ENCODE measurements around the gene SLC12A7.
"Not testable (repeated sequence)": the region's sequence is repeated elsewhere in the genome, so short reads cannot be mapped to it uniquely, and the experiment has no call there.

Gene SLC12A7

DNA sequence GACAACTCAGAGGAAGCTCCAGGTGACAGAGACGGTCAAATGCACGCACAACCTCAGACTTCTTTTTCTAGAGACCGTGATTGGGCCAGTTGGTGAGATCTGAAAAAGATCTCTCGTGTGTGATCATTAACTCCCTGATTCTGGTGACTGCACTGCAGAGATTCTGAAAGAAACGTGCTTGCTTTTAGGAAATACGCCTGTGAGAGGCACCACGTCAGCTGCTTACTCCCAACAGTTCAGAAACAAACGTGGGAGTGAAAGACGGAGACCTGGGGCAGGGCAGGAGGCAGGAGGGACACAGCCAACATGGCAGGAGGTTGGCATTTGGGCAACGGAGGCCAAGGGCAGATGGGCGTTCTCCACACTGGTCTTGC, 15.9 kb downstream of the SLC12A7 start:
- DNase-seq (ENCODE audit: low spot score) = no peak

DNA sequence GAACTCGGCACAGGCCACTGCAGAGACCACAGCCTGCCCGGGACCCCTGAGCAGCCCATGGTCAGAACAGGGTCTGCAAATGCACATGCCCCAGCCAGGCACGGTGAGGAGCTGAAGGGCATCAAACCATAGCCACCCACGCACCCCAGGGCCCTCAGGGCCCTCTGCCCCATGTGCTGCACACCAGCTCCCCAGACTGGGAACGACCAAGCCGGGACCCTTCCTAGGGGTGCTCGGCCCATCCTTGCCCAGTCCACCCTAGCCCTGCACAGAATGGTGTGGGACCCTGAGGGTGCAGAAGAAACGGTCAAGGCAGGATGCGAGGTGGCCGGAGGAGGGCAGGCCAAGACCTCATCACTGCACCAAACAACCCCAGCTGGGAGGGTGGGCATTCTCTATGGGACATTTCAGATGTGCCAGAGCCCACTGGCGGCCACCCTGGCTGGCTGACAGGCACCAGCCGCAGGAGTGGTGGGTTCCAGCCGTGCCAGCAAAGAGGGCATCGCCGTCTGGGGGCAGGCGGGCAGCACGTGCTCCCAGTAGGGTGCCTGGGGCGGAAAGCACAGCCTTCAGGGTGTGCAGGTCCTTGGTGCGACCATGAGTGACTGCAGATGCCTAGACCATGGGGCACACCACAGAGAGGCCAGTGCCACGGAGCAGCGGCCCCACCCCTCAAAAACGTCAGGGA, 16.4 kb downstream of the SLC12A7 start:
- no peak for DNase-seq (ENCODE audit: low spot score)

DNA sequence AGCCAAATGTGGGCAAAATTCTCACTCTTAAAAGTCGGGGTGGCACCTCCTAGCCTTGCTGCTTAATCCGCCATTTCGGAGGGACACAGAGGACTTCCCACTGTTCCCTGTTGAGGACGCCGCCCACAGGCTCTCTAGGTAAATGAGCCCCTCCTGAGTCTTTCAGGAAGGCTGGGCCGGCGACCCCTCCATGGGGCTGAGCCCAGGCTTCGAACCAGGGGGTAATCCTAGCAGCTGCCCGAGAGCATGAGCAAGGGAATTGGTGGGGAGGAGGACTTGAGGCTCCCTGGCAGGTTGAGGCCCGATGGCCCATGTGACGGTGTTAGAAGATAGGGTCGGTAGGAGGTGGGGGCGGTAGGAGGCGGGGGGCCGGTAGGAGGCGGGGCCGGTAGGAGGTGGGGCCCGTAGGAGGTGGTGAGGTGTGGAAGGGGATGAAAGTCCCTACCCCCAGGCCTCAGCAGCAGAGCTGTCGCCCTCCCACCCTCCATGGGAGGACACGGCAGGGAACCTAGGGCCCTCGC, 17.1 kb downstream of the SLC12A7 start:
- no peak for DNase-seq (ENCODE audit: low spot score)

DNA sequence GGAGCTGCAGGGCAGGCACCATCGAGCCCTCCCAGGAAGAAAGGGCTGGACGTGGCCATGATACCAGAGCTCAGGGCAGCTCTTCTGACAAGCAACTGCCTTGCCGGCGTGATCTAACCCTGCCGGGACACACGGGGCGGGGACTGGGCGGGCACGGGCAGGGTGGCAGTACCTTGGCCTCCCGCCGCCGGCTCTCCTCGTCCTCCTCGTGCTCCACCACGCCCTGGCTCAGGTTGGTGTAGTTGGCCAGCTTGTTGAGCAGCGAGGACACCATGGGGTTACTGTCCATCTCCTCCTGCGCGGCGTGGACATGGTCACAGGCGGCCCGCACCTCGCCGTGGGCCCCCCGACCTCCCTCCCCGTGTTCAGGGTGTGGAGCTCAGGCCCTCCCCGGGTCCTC, 18.5 kb downstream of the SLC12A7 start:
- DNase-seq (ENCODE audit: low spot score) = no peak

DNA sequence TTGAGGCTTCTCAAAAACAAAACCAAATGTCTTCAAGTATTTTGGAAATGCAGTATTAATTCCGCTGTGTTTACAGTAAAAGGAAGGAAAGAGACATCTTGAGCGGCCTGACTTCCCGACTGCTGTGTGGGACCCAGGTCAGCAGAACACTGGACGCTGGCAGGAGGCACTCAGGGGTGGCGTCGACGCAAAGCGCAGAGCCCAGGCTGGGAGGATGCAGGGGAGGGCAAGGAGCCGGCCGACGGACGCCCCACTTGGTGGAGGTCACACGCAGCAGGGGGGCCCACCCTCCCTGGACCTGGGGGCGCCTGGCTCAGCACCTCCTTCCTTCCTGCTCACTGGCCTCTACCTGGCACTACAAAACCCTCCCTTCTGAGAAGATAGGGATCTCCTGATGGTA, 19.7 kb downstream of the SLC12A7 start:
- no peak for DNase-seq (ENCODE audit: low spot score)

DNA sequence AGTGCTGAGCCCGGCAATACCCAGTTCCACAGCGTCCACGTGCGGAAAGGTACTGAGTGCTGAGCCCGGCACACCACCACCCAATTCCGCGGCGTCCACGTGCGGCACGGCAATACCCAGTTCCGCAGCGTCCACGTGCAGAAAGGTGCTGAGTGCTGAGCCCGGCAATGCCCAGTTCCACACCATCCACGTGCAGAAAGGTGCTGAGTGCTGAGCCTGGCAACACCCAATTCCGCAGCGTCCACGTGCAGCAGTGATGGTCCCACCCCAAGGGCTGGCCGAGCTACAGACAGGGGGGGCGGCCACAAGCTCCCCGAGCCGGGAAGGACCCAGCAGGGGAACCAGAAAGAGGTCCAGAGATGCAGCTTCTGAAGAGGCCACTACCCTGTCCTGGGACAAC, 20.2 kb downstream of the SLC12A7 start:
- no peak for DNase-seq (ENCODE audit: low spot score)

DNA sequence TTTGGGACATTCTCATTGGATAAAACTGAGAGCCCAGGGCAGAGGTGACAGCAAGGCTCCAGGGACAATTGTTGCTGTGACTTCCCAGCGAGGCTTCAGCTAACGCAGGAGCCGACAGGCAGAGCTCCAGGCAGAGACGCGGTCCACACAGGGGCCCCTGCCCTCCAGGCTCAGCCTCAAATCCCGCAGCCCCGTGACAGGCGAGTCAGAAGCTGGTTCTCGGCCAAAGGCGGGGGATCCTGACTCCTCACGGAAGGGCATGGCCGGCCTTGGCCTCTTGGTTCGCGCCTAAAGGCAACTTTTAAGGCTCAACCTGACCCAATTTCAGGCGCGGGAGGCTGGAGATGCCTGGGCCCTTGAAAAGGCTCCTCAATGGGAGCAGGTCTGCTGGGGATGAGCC, 21.3 kb downstream of the SLC12A7 start:
- no peak for DNase-seq (ENCODE audit: low spot score)

DNA sequence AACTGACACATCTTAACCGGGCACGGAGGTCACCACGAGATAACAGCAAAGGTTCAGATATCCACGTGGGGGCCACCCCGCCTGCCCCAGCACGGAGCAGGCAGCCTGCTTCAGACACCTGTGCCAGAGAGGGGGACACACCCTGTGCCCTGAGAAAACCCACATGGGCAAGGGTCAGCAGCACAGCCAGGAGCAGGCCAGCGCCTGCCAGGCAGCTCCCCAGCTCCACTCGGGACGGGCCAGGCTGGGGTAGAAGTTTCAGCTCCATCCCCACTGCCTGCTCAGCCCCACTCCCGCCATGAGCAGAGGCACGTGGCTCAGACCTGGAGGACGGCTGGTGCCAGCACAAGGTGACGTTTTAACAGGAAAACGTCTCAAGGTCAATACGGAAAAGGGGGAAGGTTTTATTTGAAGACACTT, 22.2 kb downstream of the SLC12A7 start:
- no peak for DNase-seq (ENCODE audit: low spot score)

DNA sequence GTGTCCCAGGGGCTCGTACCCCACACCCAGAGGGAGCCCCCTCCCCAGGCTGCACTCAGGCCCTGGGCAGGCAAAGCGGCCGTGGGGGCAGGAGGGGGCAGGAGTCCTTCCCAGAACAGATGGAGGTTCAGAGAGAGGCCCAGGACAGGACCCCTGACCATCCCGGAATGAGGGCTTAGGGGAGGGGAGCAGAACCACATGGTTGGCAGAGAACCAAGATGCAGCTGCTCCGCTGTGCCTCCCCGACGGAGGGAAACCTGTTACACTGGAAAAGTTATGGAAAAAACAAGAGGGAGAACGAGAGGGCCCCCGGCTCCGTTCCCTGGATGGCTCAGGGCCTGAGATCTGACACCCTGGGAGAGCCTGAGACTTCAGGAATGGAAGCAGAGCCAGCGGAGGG, 22.7 kb downstream of the SLC12A7 start:
- no peak for DNase-seq (ENCODE audit: low spot score)

DNA sequence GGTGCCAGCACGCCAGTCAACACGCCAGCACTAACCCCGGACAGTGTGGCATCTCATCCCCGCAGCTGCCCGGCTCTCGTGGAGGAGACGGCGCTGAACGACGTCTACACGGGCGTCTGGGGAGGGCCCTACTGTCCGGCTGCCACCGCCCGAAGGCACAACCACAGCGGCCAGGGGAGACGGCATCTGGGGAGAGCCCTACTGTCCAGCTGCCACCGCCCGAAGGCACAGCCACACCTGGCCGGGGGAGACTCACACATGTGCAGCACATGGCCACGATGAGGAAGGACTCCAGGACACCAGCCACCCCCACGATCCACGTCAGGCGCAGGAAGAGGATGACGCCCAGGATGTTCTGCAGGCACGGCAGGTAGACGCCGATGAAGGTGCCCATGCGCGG, 23.1 kb downstream of the SLC12A7 start:
- no peak for DNase-seq (ENCODE audit: low spot score)

DNA sequence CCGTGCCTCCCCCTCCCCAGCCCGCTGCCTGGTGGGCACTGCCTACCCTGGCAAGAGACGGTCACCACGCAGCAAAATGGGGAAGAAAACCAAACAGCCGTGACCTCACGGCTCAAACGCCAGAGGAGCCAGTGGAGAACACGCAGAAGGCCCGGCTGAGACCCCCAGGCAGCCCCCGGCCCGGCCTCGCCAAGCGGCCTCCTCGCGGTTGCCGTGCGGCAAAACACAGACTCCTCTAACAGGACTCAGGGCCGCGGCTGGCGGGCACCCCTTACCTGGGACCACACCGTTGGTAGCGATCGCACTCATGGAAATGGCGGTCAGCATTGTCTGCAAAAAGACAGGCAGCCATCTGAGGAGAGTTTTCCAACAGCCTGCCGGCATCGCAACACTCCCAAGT, 23.8 kb downstream of the SLC12A7 start:
- DNase-seq (ENCODE audit: low spot score) = no peak

DNA sequence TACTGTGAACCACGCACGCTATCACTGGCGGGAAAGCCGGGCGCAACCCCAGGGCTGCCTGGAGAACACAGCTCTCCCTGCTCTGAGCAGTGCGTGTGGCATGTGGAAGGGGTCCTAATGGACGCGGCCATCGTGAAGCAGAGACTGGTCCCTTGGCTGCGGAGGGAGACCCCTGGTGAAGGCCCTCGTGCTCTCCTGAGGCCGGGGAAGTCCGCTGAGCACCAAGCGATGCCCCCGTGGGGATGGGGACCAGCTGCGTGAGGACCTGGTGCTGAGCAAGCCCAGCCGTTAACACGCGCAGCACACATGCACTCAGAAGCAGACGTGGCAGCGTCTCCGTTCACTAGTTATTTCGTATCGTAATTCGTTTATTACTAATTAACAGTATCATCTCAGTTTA, 24.4 kb downstream of the SLC12A7 start:
- no peak for DNase-seq (ENCODE audit: low spot score)

DNA sequence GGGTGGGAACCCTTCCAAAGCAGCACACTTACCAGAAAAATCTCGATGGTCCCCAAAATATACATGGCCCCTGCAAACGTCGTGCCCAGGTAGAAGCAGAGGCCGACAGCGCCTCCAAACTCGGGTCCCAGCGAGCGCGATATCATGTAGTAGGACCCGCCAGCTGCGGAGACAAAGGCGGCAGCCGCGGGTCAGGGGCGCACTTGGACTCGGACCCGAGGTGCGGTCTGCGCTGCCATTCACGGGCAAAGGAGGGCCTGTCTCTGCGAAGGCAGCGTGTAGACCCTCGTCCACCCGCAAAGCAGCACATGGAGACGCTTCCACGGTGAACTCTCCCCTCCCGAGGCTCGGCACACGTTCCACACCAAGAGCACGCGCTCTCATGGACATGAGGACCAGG, 25.0 kb downstream of the SLC12A7 start:
- no peak for DNase-seq (ENCODE audit: low spot score)

DNA sequence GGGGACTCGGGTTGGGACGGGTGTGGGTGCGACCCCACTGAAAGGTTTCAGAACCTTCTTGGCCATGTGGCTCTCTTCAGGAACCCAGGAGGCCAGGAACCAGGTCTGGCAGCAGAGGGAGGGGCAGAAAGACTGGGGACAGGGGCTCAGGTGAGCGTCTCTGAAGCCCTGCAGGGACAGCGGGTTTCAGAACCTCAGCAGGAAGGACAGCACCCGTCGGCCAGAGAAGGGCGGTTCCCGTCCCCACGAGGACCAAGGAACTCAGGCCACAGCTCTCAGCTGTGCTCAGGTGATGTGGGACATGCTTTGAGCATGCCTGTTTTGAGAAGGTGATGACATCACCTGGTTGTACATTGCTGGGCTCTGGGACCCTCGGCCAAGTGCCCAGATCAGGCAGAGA, 25.7 kb downstream of the SLC12A7 start:
- DNase-seq (ENCODE audit: low spot score) = no peak

DNA sequence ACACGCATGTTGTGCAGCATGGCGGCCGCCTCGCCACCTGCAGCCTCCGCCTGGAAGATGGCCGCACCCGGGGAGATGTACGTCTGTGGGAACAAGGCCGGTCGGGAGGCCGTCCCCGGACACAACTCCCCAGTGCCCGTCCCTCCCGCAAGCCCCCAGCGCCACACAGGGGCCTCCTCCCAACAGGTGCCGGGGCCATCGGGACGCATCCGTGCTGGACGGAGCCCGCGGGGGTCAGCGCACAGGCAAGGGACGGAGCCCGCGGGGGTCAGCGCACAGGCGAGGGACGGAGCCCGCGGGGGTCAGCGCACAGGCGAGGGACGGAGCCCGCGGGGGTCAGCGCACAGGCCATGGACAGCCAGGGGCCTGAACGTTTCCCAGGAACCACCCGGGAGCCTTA, 26.5 kb downstream of the SLC12A7 start:
- DNase-seq (ENCODE audit: low spot score) = no peak

DNA sequence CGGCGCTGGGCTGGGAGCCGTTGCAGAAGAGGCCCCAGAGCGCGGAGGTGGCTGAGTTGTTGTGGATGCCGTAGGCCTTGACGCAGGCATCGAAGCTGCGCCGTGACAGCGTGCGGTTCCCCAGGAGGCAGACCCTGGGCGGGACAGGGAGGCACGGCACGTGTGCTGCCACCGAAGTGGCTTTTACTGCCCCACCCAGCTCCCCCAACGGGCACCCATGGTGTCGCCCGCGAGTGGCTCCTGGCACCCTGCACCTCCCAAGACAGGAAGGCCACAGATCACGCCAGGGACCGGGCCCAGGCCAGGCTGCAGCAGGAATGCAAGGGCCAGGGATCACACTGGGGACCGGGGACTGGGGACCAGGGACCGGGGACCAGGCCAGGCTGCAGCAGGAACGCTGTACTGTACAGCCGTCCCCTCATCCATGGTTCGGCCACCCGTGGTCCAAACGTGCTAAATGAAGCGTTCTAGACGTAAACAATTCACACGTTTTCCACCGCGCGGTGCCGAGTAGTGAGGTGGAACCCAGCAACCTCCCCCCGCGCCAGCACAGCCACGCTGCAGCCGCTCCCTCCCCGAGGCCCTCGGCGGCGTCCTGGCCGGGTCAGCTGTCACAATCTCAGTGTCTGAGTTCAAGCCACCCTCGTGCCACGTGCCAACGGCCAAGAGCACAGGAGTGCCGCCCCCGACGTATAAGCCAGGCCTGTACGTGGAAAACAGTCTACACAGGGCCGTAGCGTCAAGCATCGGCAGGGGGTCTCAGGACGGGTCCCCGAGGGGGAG, 27.8 kb downstream of the SLC12A7 start:
- DNase-seq (ENCODE audit: low spot score) = no peak

DNA sequence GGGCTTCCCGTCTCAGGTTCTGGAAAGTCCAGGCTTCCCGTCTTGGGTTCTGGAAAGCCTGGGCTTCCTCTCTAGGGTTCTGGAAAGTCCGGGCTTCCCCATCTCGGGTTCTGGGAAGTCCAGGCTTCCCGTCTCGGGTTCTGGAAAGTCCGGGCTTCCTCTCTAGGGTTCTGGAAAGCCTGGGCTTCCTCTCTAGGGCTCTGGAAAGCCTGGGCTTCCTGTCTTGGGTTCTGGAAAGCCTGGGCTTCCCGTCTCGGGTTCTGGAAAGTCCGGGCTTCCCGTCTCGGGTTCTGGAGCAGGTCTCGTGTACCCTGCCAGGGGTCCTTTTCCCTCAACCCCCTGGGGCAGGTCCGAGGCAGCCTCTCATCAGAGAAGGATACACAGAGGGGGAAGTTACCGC, 28.8 kb downstream of the SLC12A7 start:
- not testable (repeated sequence) for DNase-seq (ENCODE audit: low spot score)

DNA sequence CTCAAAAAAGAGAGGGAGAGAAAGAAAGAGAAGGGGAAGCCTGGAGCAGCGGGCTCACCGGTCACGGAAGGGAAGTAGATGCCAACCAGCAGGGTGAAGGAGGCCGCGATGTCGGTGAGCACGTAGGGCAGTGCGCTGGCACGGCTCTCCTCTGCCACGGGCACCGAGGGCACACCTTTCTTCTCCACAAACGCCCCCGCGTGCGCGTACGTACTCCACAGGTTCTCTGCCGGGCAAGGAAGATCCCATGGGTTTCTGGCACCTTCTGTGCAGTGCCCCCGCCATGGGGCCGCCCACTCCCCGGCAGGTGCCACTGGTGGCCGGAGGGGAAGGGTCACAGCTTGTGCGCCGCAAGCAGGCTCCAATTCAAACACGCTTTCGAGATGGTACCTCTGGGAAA, 30.3 kb downstream of the SLC12A7 start:
- no peak for DNase-seq (ENCODE audit: low spot score)

DNA sequence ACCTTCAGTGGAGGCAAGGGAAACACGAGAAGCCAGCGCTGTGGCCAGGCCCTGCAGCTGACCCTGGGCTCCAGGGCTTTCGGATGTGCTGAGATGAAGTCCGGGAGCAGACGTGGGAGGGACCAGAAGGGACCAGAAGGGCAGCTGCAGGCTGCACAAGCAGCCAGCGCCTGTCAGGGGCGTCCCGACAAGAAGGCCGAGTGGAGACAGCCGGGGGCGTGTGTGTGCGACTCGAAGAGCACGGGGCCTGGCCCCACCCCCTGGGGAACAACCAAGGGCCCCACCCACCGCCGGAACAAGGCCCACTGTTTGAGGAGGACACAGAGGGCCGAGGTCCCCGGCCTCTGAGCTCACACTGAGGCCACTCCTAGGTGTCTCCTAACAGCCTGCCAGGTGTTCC, 31.4 kb downstream of the SLC12A7 start:
- no peak for DNase-seq (ENCODE audit: low spot score)

DNA sequence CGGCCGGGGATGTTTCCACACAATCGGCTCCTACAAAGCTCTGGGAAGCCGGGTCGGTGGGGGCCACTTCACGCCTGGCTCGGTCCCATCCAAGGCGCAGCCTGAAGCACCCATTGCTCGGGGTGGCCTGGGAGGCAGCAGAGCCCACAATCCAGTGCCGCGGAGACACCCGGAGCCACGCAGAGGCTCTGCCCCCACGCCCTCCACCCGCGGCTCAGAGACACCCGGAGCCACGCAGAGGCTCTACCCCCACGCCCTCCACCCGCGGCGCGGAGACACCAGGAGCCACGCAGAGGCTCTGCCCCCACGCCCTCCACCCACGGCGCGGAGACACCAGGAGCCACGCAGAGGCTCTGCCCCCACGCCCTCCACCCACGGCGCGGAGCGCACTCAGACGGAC, 31.9 kb downstream of the SLC12A7 start:
- no peak for DNase-seq (ENCODE audit: low spot score)

DNA sequence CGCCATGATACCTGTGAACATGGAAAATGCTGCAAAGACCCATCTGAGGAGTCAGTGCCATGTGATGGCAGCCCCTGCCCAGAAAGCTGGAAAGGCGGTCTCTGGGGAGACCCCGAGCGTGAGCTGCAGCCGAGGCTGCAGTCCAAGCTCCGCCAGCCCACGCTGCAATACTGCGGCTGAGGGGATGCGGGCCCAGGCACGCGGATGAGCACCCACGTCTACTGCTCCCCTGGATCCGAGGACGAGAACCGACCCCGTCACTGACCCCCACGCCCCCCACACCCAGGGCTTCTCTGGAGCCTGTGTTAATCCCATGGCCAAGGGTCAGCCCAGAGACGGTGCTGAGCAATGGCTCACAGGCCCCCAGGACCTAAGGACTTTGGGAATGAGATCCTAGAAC, 32.4 kb downstream of the SLC12A7 start:
- DNase-seq (ENCODE audit: low spot score) = no peak

DNA sequence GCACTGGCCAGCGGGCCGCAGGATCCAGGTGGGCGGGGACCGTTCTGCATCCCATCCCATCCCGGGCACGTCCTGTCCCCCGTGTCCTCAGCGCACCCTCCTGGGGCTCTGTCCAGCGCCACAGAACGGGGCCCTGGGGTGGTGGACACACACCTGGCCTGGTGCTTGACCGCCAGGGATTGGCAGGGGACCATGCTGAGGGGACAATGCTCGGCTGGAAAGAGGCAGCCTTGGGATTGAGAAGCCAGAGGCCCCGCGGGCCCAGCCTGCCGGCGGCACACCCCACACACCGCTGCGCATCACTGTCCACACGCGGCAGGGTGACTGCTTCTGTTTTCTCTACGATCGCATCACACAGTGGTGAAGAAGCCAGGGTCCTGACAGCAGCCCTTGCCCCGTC, 33.0 kb downstream of the SLC12A7 start:
- DNase-seq (ENCODE audit: low spot score) = no peak

DNA sequence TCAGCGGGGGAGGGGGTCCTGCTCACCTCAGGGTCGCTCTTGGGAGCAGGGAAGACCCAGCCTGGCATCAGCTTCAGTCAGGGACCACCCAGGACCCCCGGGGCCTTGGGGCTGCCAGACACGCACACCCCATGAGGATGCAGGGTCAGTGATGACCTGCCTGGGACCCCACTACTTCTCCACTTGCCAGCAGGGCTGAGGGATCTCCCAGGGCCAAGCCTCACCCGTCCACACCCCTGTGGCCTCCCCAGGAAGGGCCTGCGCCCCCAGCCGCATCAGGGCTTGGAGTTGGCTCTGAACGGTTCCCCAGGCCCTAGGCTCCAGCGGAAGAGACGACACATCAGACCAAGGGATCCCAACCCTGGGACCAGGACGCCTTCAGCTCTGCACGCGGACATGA, 33.7 kb downstream of the SLC12A7 start:
- no peak for DNase-seq (ENCODE audit: low spot score)

Data from AG08395 (cell line).